Psoas muscle (tissue), 8 donors: Measurements from ENCODE around the gene PLD6. TPM values are rescaled to one million over a fixed set of nuclear protein-coding genes. Genes with fewer than 3 reads are reported as not detected.
"Not testable (repeated sequence)": the region's sequence is repeated elsewhere in the genome, so short reads cannot be mapped to it uniquely, and the experiment has no call there.

Experiments
- ATAC-seq, 4 donors: fragments of 200-7000 bp; cut with Tn5 transposase; one replicate each; pipeline ENCODE4 v1.9.1; 2020; ENCODE audit warnings: moderate library complexity in 3 of 4, mild to moderate bottlenecking in 2 of 4
- DNase-seq, 2 donors: peaks; one replicate each; pipeline ENCODE4 v3.0.0-alpha.2; 2020
- H3K27ac ChIP-seq: fragments of 200-600 bp; one replicate; pipeline ENCODE4 v1.8.0; 2022
- H3K27me3 ChIP-seq, 3 donors: fragments of 200-600 bp in 1 of 3; one replicate each; pipeline versions ENCODE4 v1.6.1 to v1.8.0; 2013 to 2022; ENCODE audit warnings: low read length in 2 of 3, mild to moderate bottlenecking in 2 of 3, moderate library complexity in 1 of 3; ENCODE audit not compliant: insufficient read depth in 3 of 3
- H3K36me3 ChIP-seq, 2 donors: fragments of 200-600 bp in 1 of 2; one replicate each; pipeline versions ENCODE4 v1.6.1 to v1.8.0; 2013 to 2022; ENCODE audit warnings: low read depth in 1 of 2, mild to moderate bottlenecking in 1 of 2, moderate library complexity in 1 of 2; ENCODE audit not compliant: insufficient read depth in 1 of 2
- H3K4me1 ChIP-seq: fragments of 200-600 bp; one replicate; pipeline ENCODE4 v1.8.0; 2022
- H3K4me3 ChIP-seq: fragments of 200-600 bp; one replicate; pipeline ENCODE4 v1.8.0; 2022; ENCODE audit warnings: mild to moderate bottlenecking
- H3K9me3 ChIP-seq: fragments of 200-600 bp; one replicate; pipeline ENCODE4 v1.8.0; 2022
- WGBS, 3 donors: extraction: QIAGEN DNeasy Blood & Tissue Kit; methylation state at CpG; one replicate each; pipeline versions ENCODE4 v1.1.6 to v1.1.7; 2013; 5-methylcytosine and 5-hydroxymethylcytosine counted together
- intact Hi-C, 2 donors: fragments of 100-400 bp; cut with DNase I; formaldehyde crosslinking; loops; one replicate each; pipeline versions ENCODE4 v1.11.0 to v1.14.2; 2022
- polyA plus RNA-seq, 3 donors: library from polyadenylated mRNA; stranded (reverse); fragments of 200-250 nt; gene quantifications; one replicate each; pipeline ENCODE4 v1.2.3, GENCODE V29; 2013
- total RNA-seq, 4 donors: library from RNA; stranded (reverse); fragmentation: NEBNext Ultra II Directional in 2 of 4; extraction: Animal tissue kit (Norgen Biotek cat#: 25700) in 2 of 4; gene quantifications; one replicate each; pipeline versions ENCODE4 v1.2.1 to v1.2.4, GENCODE V29; 2021 to 2023
- TF ChIP-seq, protein P1 (sequence below): fragments of 200-600 bp; IDR thresholded peaks from one replicate; pipeline ENCODE4 v1.8.0; 2022; ENCODE audit warnings: antibody characterized with exemption
- donor health status: healthy with polysubstance abuse.
- donor health status: DM: no; HTN: no; CAD: no; lungs with moderate emphysema.
- donor health status: Bipolar disorder and iron deficiency.
- donor health status: healthy.
- donor health status: DM: yes; HTN: yes; CAD: no.
- donor health status: DM: no; HTN: no; CAD: no.
- donor health status: DM: no; HTN: no; CAD: no.
- donor health status: DM: yes; HTN: yes; CAD: no.

The PLD6 gene
- total and polyA plus RNA-seq, 7 donors: 0.84 to 5.4 (median 2.5) TPM

- peaks cover 16% of the 10 kb centered on the region for H3K4me1 ChIP-seq
These were observed 5.8 kb downstream of the PLD6 start for GRCh38 chr17:17200311-17200710.

DNA sequence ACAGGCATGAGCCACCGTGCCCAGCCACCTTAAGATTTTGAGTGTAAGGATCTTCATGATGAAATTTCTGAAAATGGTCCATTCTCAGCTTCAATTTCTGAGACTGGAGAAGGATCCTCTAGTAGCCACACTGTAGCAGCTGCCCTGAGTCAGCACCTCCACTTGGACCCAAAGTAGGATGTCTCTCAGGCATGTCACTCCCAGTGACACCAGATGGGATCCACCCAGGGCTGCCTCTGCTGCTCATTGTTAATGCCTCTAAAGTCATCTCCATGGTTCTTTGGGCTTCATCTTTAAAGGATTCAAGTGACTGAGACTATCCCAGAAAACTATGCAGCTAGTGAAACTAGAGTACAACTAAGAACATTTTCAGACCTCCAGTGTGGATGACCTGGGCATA lies 7.9 kb downstream of the PLD6 start:
- ATAC-seq: peak in 1 of 4 donors; percentile 43
- no peaks in the 10 kb centered on the region for H3K9me3 ChIP-seq
- no peak for DNase-seq
- no peak overlapping the region for H3K4me3 ChIP-seq
- peaks cover 0 to 14% of the 10 kb centered on the region in 2 donors for H3K36me3 ChIP-seq
- TF ChIP-seq, protein P1, sequence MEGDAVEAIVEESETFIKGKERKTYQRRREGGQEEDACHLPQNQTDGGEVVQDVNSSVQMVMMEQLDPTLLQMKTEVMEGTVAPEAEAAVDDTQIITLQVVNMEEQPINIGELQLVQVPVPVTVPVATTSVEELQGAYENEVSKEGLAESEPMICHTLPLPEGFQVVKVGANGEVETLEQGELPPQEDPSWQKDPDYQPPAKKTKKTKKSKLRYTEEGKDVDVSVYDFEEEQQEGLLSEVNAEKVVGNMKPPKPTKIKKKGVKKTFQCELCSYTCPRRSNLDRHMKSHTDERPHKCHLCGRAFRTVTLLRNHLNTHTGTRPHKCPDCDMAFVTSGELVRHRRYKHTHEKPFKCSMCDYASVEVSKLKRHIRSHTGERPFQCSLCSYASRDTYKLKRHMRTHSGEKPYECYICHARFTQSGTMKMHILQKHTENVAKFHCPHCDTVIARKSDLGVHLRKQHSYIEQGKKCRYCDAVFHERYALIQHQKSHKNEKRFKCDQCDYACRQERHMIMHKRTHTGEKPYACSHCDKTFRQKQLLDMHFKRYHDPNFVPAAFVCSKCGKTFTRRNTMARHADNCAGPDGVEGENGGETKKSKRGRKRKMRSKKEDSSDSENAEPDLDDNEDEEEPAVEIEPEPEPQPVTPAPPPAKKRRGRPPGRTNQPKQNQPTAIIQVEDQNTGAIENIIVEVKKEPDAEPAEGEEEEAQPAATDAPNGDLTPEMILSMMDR: no peak
- WGBS, 3 donors: 86 to 92% (median 86%) methylated on average over 1 of the region's 1 CpG
- intact Hi-C loops: no loop called here
- H3K27ac ChIP-seq: no peak overlapping the region
- no peaks in the 10 kb centered on the region for H3K27me3 ChIP-seq
- no peaks in the 10 kb centered on the region for H3K4me1 ChIP-seq

More at GRCh38 chr17:17200311-17200710, 5.8 kb downstream of the PLD6 start:
- TF ChIP-seq, protein P1: no peak
- DNase-seq (no peak), ATAC-seq (no peak)
- Histone ChIP-seq H3K36me3 (peaks cover 0 to 14% of the 10 kb centered on the region in 2 donors), H3K27me3 (no peaks in the 10 kb centered on the region), H3K4me3 (no peak overlapping the region), H3K9me3 (no peaks in the 10 kb centered on the region), H3K27ac (no peak overlapping the region)
- 56 to 77% (median 63%) methylated on average over 7 of the region's 7 CpGs for WGBS, 3 donors
- intact Hi-C loops: no loop called here

DNA sequence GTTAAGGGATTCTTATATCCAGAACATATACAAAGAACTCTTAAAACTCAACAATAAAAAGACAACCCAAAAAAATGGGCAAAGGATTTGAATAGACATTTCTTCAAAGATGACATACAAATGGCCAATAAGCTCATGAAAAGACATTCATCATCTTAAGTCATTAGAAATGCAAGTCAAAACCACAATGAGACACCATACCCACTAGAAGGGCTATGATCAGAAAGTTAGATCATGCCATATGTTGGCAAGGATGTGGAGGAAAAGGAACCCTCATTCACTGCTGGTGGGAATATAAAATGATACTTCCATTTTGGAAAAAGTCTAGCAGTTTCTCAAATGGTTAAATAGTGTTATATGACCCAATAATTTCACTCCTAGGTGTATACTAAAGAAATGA lies 9.4 kb downstream of the PLD6 start:
- Histone ChIP-seq H3K4me3 (no peak overlapping the region), H3K27me3 (no peaks in the 10 kb centered on the region), H3K4me1 (peaks cover 4% of the 10 kb centered on the region), H3K36me3 (peaks cover 0 to 5% of the 10 kb centered on the region in 2 donors), H3K9me3 (no peaks in the 10 kb centered on the region), H3K27ac (no peak overlapping the region)
- no peak for DNase-seq
- TF ChIP-seq, protein P1: no peak
- intact Hi-C loops: no loop called here
- ATAC-seq: no peak

- H3K4me1 ChIP-seq: peaks cover 17% of the 10 kb centered on the region
- H3K36me3 ChIP-seq, ATAC-seq, H3K27me3 ChIP-seq, H3K4me3 ChIP-seq, H3K9me3 ChIP-seq, intact Hi-C loops, H3K27ac ChIP-seq, DNase-seq: not testable (repeated sequence)
- 94 to 95% (median 94%) methylated on average over 5 of the region's 5 CpGs for WGBS, 3 donors
These were observed 10.7 kb downstream of the PLD6 start for GRCh38 chr17:17195466-17195865.

DNA sequence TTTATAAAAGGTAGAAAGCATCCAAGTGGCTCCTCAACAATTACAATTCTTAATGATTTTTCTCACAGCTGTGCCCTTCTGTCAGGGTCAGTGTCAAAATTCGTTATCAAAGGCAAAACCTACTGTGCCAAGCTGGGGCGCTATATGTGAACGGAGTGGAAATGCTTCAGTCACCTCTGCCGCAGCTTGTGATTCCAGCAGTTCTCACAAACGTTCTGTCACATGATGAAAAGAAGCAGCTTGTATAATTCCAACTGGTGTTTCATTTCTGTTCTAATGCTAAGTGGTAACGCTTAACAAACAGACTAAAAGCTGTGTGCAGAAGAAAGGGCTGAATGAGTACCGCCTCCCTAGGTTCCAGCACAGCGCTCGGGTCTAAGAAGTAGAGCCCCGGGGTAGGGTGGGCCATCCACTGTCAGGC lies 14.2 kb downstream of the PLD6 start:
- ATAC-seq: peak in 3 of 4 donors; percentile 6 to 51 (median 33)

More for the DNA sequence above, 14.2 kb downstream of the PLD6 start:
- Histone ChIP-seq H3K27me3 (no peaks in the 10 kb centered on the region), H3K4me1 (peaks cover 22% of the 10 kb centered on the region), H3K36me3 (peaks cover 0 to 24% of the 10 kb centered on the region in 2 donors), H3K4me3 (peak overlapping the region; percentile 30), H3K9me3 (no peaks in the 10 kb centered on the region), H3K27ac (peak overlapping the region; percentile 83)
- no peak for DNase-seq
- intact Hi-C loops: no loop called here
- TF ChIP-seq, protein P1: no peak
- 29 to 35% (median 33%) methylated on average over 10 of the region's 10 CpGs for WGBS, 3 donors
